ENCODE results near the gene NRSN2.
"Not testable (repeated sequence)": the region's sequence is repeated elsewhere in the genome, so short reads cannot be mapped to it uniquely, and the experiment has no call there.

Gene NRSN2

DNA sequence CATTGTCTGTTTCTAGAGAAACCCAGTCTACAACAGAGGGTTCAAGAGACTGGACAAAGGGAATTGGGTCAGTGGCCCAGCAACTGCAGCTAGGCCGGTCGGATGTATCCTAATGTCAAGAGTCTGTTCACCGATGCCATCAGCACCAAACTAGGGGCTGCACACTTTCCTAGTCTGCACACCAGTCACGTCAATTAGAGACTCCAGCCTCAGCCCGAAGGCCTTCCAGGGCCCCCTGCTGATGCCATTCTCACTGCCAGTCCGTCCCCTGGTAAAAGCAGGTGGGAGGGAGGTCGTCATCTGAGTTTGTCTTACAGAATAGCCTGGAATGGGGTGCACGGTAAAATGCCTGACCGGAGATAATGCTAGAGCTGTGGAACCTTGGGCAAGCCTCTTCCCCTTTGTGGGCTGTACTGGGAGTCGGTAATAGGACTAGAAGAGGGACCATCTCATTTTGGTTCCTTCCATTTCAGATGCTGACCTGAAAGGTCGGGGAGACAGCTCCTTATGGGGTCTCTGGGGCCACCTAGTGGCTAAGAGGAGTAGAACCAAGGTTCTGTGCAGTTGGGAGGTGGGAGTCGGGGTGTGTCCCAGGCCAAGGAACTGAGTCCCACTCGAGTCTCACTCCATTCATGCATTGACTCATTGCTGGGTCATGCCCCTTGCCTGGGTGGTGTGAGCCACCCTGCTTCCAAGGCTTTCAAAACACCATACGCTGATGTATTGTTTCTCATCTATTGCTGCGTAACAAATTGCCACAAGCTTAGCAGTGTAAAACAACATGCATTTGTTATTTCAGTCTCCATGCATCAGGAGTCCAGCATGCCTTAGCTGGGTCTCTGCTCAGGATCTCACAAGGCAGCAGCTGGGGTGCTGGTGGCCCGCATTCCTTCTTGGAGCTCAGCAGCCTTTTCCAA lies 16.4 kb upstream of the NRSN2 start:
- peak; percentile 42 to 72 for DNase-seq (ENCODE audit: low spot score in 2 of 2)

GRCh38 chr20:334578-334977 lies 12.3 kb upstream of the NRSN2 start:
- H3K4me3 Mint-ChIP-seq = no peak overlapping the region
- H3K36me3 Mint-ChIP-seq = no peaks in the 10 kb centered on the region
- no peak overlapping the region for H3K27ac Mint-ChIP-seq
- H3K9me3 Mint-ChIP-seq = no peaks in the 10 kb centered on the region
- DNase-seq (ENCODE audit: low spot score in 2 of 2) (no peak), ATAC-seq (no peak)
- peaks cover 9% of the 10 kb centered on the region for H3K4me1 Mint-ChIP-seq

More for the DNA sequence above, 16.4 kb upstream of the NRSN2 start:
- peaks cover 22% of the 10 kb centered on the region for H3K4me1 Mint-ChIP-seq
- H3K9me3 Mint-ChIP-seq = no peaks in the 10 kb centered on the region
- H3K27ac Mint-ChIP-seq = no peak overlapping the region
- H3K36me3 Mint-ChIP-seq = peaks cover 8% of the 10 kb centered on the region
- ATAC-seq = peak; percentile 69
- H3K4me3 Mint-ChIP-seq = no peak overlapping the region

DNA sequence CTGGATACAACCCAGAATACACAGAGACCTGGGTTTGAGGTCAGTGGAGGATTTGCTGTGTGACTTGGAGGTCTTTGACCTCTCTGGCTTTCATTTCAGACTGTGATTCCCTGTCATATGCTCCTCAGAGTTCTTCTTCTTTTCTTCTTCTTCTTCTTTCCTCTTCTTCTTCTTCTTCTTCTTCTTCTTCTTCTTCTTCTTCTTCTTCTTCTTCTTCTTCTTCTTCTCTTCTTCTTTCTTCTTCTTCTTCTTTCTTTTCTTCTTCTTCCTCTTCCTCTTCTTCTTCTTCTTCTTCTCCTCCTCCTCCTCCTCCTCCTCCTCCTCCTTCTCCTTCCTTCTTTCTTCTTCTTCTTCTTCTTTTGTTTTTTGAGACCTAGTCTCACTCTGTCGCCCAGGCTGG lies 10.9 kb upstream of the NRSN2 start:
- not testable (repeated sequence) for H3K4me1 Mint-ChIP-seq; DNase-seq (ENCODE audit: low spot score in 2 of 2); H3K9me3 Mint-ChIP-seq; H3K36me3 Mint-ChIP-seq; H3K4me3 Mint-ChIP-seq; ATAC-seq; H3K27ac Mint-ChIP-seq

DNA sequence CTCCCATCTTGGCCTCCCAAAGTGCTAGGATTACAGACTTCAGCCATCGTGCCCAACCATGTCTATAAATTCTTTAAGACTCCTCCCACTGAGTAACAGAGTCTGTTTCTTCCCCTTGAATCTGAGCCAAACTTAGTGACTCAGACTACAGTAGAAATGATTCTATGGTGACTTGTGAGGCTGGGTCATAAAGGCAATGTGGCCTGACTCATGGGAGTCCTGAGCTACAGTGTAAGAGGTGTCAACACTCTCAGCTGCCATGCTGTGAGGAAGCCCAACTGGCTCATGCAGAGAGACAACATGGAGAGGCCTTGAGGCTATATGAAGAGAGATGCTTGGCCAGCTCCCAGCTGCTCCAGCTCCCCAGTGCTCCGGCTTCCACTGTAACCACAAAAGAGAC lies 5.2 kb upstream of the NRSN2 start:
- DNase-seq (ENCODE audit: low spot score in 2 of 2) (no peak), ATAC-seq (peak; percentile 97)
- Mint-ChIP-seq H3K4me3 (no peak overlapping the region), H3K36me3 (peaks cover 5% of the 10 kb centered on the region), H3K27ac (peak overlapping the region; percentile 21), H3K9me3 (peaks cover 3% of the 10 kb centered on the region), H3K4me1 (peaks cover 13% of the 10 kb centered on the region)

DNA sequence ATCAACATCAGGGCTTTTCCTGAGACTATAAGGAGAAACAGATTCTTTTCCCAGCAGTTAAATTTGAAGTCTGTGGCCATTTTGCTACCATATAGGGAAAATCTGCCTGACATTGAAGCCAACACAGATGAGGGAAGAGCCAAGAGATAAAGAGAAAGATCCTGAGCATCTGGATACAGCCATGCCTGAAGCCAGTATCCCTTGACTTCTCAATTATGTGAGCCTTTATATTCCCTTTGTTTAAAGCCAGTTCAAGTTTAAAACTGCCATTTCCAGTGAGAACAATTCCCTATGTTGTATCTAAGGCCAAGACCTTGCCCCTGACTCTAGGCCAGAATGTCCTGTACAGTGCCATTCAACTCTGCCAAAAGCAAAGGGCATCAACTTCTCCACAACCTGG lies 3.8 kb upstream of the NRSN2 start:
- Mint-ChIP-seq H3K36me3 (peaks cover 7% of the 10 kb centered on the region), H3K27ac (no peak overlapping the region), H3K9me3 (peaks cover 3% of the 10 kb centered on the region), H3K4me3 (no peak overlapping the region), H3K4me1 (peaks cover 16% of the 10 kb centered on the region)
- DNase-seq (ENCODE audit: low spot score in 2 of 2) = no peak
- ATAC-seq = no peak

DNA sequence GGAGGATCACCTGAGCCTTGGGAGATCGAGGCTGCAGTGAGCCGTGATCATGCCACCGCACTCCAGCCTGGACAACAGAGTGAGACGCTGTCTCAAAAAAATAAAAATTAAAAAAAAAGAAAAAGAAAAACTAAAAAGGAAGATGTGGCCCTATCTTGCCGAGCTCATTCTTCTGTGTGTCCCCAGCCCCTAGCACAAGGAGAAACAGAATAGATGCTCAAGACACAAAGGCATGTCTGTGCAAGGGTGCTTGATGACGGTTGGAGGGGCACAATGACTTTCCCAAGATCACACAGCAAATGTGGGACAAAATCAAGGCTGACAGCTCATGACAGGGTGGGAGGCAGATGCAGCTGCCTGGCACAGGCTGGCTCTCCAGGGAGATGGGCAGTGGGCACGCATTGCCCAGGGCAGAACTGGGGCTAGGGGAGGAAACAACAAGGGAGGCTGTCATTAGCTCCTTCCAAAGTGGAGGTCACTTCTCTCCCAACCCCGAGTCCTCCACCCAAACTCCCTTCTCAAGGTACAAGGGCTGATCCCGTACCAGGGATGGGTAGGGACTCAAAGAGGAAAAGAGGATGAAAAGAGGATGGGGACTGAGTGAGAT lies 775 bp upstream of the NRSN2 start:
- Mint-ChIP-seq H3K4me3 (peak overlapping the region; percentile 78), H3K9me3 (peaks cover 3% of the 10 kb centered on the region), H3K27ac (peak overlapping the region; percentile 90), H3K36me3 (peaks cover 11% of the 10 kb centered on the region), H3K4me1 (peaks cover 22% of the 10 kb centered on the region)
- DNase-seq (ENCODE audit: low spot score in 2 of 2) (no peak), ATAC-seq (no peak)

DNA sequence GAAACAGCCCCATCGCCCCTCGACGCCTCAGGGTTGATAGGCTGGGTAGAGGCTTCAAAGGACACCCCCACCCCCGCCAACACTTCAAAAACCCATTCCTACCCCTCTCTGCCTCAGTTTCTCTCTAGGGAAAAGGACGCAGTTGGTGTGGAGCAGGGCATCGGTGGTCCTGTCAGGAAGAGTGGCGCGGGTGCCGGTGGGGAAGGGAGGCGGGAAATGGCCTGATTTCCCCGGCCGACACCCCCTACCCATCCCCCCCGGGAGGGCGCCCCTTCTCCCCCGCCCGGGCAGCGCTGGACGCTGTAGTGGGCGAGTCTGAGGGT lies 367 bp downstream of the NRSN2 start:
- ATAC-seq = no peak
- Mint-ChIP-seq H3K27ac (peak overlapping the region; percentile 67), H3K4me1 (peaks cover 16% of the 10 kb centered on the region), H3K36me3 (peaks cover 11% of the 10 kb centered on the region), H3K9me3 (no peaks in the 10 kb centered on the region), H3K4me3 (peak overlapping the region; percentile 78)
- DNase-seq (ENCODE audit: low spot score in 2 of 2) = no peak

- peaks cover 16% of the 10 kb centered on the region for H3K4me1 Mint-ChIP-seq
- H3K4me3 Mint-ChIP-seq = peak overlapping the region; percentile 78
- DNase-seq (ENCODE audit: low spot score in 2 of 2) = peak; percentile 50 to 85
- ATAC-seq = peak; percentile 88
- peaks cover 11% of the 10 kb centered on the region for H3K36me3 Mint-ChIP-seq
- no peaks in the 10 kb centered on the region for H3K9me3 Mint-ChIP-seq
- H3K27ac Mint-ChIP-seq = peak overlapping the region; percentile 67
Observed at GRCh38 chr20:347640-348484, 951 bp downstream of the NRSN2 start.

DNA sequence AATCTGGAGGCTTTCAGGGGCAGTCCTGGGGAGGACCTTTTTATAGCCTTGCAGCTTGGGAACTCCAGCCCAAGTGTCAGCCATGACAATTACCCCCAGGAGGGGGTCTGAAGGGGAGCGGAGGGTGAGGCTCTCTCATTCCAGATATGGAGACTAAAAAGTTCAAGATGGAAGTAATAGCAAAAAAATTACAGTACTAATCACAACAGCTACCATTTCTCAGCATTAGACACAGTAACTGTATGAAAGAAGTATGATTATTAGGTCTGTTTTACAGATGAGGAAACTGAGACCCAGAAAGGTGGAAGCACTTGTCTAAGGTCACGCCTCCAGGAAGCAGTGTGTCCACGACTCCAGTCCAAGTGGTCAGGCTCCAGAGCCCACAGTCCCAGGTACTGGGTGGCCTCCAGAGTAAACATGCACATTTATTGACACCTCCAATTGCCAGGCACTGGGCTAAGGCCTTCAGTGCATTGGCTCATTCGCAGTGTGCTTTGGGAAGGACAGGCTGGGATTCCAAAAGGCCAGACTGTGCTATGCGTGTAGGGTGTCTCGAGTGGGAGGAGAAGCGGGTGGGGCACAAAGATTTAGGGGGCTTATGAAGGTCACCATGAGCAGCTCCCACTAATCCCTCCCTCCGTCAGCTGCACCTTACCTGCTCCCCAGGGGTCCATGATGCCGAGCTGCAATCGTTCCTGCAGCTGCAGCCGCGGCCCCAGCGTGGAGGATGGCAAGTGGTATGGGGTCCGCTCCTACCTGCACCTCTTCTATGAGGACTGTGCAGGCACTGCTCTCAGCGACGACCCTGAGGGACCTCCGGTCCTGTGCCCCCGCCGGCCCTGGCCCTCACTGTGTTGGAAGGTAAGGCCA lies 2.3 kb downstream of the NRSN2 start:
- Mint-ChIP-seq H3K9me3 (no peaks in the 10 kb centered on the region), H3K4me1 (peaks cover 16% of the 10 kb centered on the region)

GRCh38 chr20:353166-353565 lies 6.3 kb downstream of the NRSN2 start:
- peaks cover 12% of the 10 kb centered on the region for H3K4me1 Mint-ChIP-seq
- H3K9me3 Mint-ChIP-seq = no peaks in the 10 kb centered on the region

More for the DNA sequence above, 2.3 kb downstream of the NRSN2 start:
- Mint-ChIP-seq H3K4me3 (peak overlapping the region; percentile 78), H3K27ac (peak overlapping the region; percentile 67), H3K36me3 (peaks cover 11% of the 10 kb centered on the region)
- no peak for DNase-seq (ENCODE audit: low spot score in 2 of 2)
- no peak for ATAC-seq

GRCh38 chr20:354298-354977 lies 7.5 kb downstream of the NRSN2 start:
- H3K27ac Mint-ChIP-seq = no peak overlapping the region
- H3K36me3 Mint-ChIP-seq = no peaks in the 10 kb centered on the region
- H3K4me1 Mint-ChIP-seq = peaks cover 6% of the 10 kb centered on the region
- no peak overlapping the region for H3K4me3 Mint-ChIP-seq
- ATAC-seq (peak; percentile 96), DNase-seq (ENCODE audit: low spot score in 2 of 2) (peak; percentile 74 to 91)
- H3K9me3 Mint-ChIP-seq = no peaks in the 10 kb centered on the region

More at GRCh38 chr20:353166-353565, 6.3 kb downstream of the NRSN2 start:
- peaks cover 3% of the 10 kb centered on the region for H3K36me3 Mint-ChIP-seq
- no peak overlapping the region for H3K27ac Mint-ChIP-seq
- DNase-seq (ENCODE audit: low spot score in 2 of 2) (no peak), ATAC-seq (no peak)
- no peak overlapping the region for H3K4me3 Mint-ChIP-seq

DNA sequence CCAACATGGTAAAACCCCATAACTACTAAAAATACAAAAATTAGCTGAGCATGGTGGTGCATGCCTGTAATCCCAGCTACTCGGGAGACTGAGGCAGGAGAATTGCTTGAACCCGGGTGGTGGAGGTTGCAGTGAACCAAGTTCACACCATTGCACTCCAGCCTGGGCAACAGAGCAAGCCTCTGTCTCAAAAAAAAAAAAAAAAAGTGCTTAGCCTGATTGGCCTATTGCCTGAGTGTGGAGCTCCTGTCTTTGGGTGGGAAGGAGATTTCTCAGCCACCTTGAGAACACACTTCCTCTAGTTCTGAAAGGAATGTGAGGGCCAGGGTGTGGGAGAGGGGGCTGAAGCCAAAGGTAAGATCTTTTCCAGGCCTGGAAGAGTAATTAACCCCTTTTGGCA lies 9.2 kb downstream of the NRSN2 start:
- not testable (repeated sequence) for DNase-seq (ENCODE audit: low spot score in 2 of 2); ATAC-seq; H3K9me3 Mint-ChIP-seq; H3K36me3 Mint-ChIP-seq; H3K4me3 Mint-ChIP-seq; H3K27ac Mint-ChIP-seq; H3K4me1 Mint-ChIP-seq

GRCh38 chr20:356745-357144 lies 9.8 kb downstream of the NRSN2 start:
- H3K4me3 Mint-ChIP-seq = no peak overlapping the region
- H3K27ac Mint-ChIP-seq = no peak overlapping the region
- no peaks in the 10 kb centered on the region for H3K36me3 Mint-ChIP-seq
- H3K9me3 Mint-ChIP-seq = no peaks in the 10 kb centered on the region
- DNase-seq (ENCODE audit: low spot score in 2 of 2) = no peak
- ATAC-seq = no peak
- peaks cover 6% of the 10 kb centered on the region for H3K4me1 Mint-ChIP-seq

GRCh38 chr20:358891-359555 lies 12.1 kb downstream of the NRSN2 start:
- no peak overlapping the region for H3K4me3 Mint-ChIP-seq
- DNase-seq (ENCODE audit: low spot score in 2 of 2) (no peak), ATAC-seq (no peak)
- H3K4me1 Mint-ChIP-seq = peaks cover 12% of the 10 kb centered on the region
- H3K27ac Mint-ChIP-seq = peak overlapping the region; percentile 58
- no peaks in the 10 kb centered on the region for H3K36me3 Mint-ChIP-seq
- H3K9me3 Mint-ChIP-seq = no peaks in the 10 kb centered on the region

Data from stimulated activated effector memory CD8-positive, alpha-beta T cell treated with anti-CD3 and anti-CD28 coated beads, Interleukin-12 subunit alpha, Interleukin-12 subunit beta, amount 100 ng/mL, for 72 hours (primary cell).